HG03108 (cell line): Measurements from ENCODE around the gene FRAT1.
"Not testable (repeated sequence)": the region's sequence is repeated elsewhere in the genome, so short reads cannot be mapped to it uniquely, and the experiment has no call there.

Experiments used
- ATAC-seq: cut with Tn5 transposase; IDR thresholded peaks from one replicate; pipeline ENCODE4 v1.9.1; 2021; ENCODE audit warnings: moderate library complexity; ENCODE audit not compliant: unreplicated experiment

The FRAT1 gene

GRCh38 chr10:97334370-97335175 lies 15.5 kb downstream of the FRAT1 start, which contains the start of gene FRAT2:
Gene FRAT2 (minus strand): TSS chr10:97334729. CDS start chr10:97334572, 157 bp downstream.
- ATAC-seq: peak; percentile 84

GRCh38 chr10:97335188-97335619 lies 16.1 kb downstream of the FRAT1 start:
- no peak for ATAC-seq

- ATAC-seq: no peak
These were observed 16.9 kb downstream of the FRAT1 start for GRCh38 chr10:97336006-97336405.

GRCh38 chr10:97336446-97336845 lies 17.4 kb downstream of the FRAT1 start:
- no peak for ATAC-seq

GRCh38 chr10:97336942-97337831 lies 18.1 kb downstream of the FRAT1 start:
- ATAC-seq: no peak

- no peak for ATAC-seq
These were observed 19.0 kb downstream of the FRAT1 start for GRCh38 chr10:97338041-97338440.

- no peak for ATAC-seq
These were observed 22.3 kb downstream of the FRAT1 start for GRCh38 chr10:97341416-97341815.

- not testable (repeated sequence) for ATAC-seq
These were observed 24.6 kb downstream of the FRAT1 start for GRCh38 chr10:97343664-97344063.

- no peak for ATAC-seq
These were observed 28.2 kb downstream of the FRAT1 start for GRCh38 chr10:97347317-97347716.

GRCh38 chr10:97349752-97350513 lies 30.9 kb downstream of the FRAT1 start:
- ATAC-seq: no peak

- no peak for ATAC-seq
These were observed 34.9 kb downstream of the FRAT1 start for GRCh38 chr10:97353945-97354344.

GRCh38 chr10:97355571-97355975 lies 36.5 kb downstream of the FRAT1 start:
- ATAC-seq: no peak

- ATAC-seq: no peak
These were observed 37.3 kb downstream of the FRAT1 start for GRCh38 chr10:97356318-97356914.

- ATAC-seq: no peak
These were observed 37.8 kb downstream of the FRAT1 start for GRCh38 chr10:97356918-97357317.

- no peak for ATAC-seq
These were observed 39.3 kb downstream of the FRAT1 start for GRCh38 chr10:97358349-97358748.

- no peak for ATAC-seq
These were observed 39.7 kb downstream of the FRAT1 start for GRCh38 chr10:97358781-97359180.

- ATAC-seq: no peak
These were observed 41.9 kb downstream of the FRAT1 start for GRCh38 chr10:97360705-97361536.

- ATAC-seq: no peak
These were observed 42.4 kb downstream of the FRAT1 start for GRCh38 chr10:97361537-97361901.

GRCh38 chr10:97362310-97363033 lies 43.4 kb downstream of the FRAT1 start:
- ATAC-seq: no peak
